ENCODE measurements around the gene ZNF575. TPM values are rescaled to one million over a fixed set of nuclear protein-coding genes. Genes with fewer than 3 reads are reported as not detected.

The ZNF575 gene
- total RNA-seq, 1 donor from 2014 or later: 0.74 TPM

GRCh38 chr19:43489310-43489709, 43.7 kb upstream of the ZNF575 start:
- TF ChIP-seq, protein P1, sequence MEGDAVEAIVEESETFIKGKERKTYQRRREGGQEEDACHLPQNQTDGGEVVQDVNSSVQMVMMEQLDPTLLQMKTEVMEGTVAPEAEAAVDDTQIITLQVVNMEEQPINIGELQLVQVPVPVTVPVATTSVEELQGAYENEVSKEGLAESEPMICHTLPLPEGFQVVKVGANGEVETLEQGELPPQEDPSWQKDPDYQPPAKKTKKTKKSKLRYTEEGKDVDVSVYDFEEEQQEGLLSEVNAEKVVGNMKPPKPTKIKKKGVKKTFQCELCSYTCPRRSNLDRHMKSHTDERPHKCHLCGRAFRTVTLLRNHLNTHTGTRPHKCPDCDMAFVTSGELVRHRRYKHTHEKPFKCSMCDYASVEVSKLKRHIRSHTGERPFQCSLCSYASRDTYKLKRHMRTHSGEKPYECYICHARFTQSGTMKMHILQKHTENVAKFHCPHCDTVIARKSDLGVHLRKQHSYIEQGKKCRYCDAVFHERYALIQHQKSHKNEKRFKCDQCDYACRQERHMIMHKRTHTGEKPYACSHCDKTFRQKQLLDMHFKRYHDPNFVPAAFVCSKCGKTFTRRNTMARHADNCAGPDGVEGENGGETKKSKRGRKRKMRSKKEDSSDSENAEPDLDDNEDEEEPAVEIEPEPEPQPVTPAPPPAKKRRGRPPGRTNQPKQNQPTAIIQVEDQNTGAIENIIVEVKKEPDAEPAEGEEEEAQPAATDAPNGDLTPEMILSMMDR (IDR thresholded peaks at IDR 0.05; ENCODE audit: unreplicated experiment): no peak
- Mint-ChIP-seq H3K27ac (no peak overlapping the region), H3K4me3 (ENCODE audit: low read depth) (no peak overlapping the region), H3K4me1 (ENCODE audit: low read depth) (no peaks in the 10 kb centered on the region), H3K9me3 (ENCODE audit: low read depth) (no peaks in the 10 kb centered on the region), H3K27me3 (no peaks in the 10 kb centered on the region), H3K36me3 (ENCODE audit: insufficient read depth) (peaks cover 1% of the 10 kb centered on the region)
- DNase-seq (ENCODE audit: low spot score, unreplicated experiment): no peak

DNA sequence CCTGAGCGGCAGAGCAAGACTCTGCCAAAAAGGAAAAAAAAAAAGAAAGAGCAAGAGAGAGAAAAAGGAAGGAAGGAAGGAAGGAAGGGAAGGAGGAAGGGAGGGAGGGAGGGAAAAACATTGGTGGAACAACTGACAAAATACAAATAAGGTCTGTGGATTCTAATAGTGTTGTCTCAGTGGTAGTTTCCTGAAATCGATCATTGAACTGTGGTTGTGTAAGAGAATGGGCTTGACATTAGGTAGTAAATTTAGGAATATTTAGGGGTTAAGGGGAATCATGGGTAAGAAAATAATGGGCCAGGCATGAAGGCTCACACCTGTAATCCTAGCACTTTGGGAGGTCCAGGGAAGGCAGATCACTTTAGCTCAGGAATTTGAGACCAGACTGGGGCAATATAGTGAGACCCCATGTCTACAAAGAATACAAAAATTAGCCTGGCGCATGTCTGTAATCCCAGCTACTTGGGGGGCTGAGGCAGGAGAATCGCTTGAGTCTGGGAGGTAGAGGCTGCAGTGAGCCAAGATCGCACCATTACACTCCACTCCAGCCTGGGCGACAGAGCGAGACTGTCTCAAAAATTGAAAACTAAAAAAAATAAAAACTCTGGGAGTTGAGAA, 42.9 kb upstream of the ZNF575 start:
- Mint-ChIP-seq H3K27me3 (no peaks in the 10 kb centered on the region), H3K4me3 (ENCODE audit: low read depth) (no peak overlapping the region), H3K36me3 (ENCODE audit: insufficient read depth) (peaks cover 5% of the 10 kb centered on the region), H3K4me1 (ENCODE audit: low read depth) (no peaks in the 10 kb centered on the region), H3K27ac (peak overlapping the region; percentile 3), H3K9me3 (ENCODE audit: low read depth) (no peaks in the 10 kb centered on the region)
- TF ChIP-seq, protein P1 (IDR thresholded peaks at IDR 0.05; ENCODE audit: unreplicated experiment): no peak
- DNase-seq (ENCODE audit: low spot score, unreplicated experiment): no peak

- DNase-seq (ENCODE audit: low spot score, unreplicated experiment): no peak
- TF ChIP-seq, protein P1 (IDR thresholded peaks at IDR 0.05; ENCODE audit: unreplicated experiment): no peak
- no peaks in the 10 kb centered on the region for H3K27me3 Mint-ChIP-seq
- H3K36me3 Mint-ChIP-seq (ENCODE audit: insufficient read depth): peaks cover 8% of the 10 kb centered on the region
- no peaks in the 10 kb centered on the region for H3K4me1 Mint-ChIP-seq (ENCODE audit: low read depth)
- no peaks in the 10 kb centered on the region for H3K9me3 Mint-ChIP-seq (ENCODE audit: low read depth)
- H3K27ac Mint-ChIP-seq: no peak overlapping the region
- H3K4me3 Mint-ChIP-seq (ENCODE audit: low read depth): no peak overlapping the region
Observed at GRCh38 chr19:43490759-43491158, 42.2 kb upstream of the ZNF575 start.

DNA sequence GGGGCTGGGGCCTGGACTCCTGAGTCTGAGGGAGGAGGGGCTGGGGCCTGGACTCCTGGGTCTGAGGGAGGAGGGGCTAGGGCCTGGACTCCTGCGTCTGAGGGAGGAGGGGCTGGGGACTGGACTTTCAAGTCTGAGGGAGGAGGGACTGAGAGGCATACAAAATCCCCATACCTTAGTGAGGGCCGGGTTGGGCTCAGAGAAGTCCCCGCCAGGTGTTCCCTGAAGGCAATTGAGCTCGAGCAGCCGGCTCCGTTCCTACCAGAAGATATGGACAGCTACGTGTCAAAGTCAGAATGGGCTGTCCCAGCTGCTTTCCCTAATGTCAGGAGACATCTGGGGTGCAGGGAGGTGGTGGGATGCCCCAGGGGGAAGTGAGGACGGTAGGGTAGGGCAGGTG, 37.9 kb upstream of the ZNF575 start:
- H3K27ac Mint-ChIP-seq: no peak overlapping the region
- no peak overlapping the region for H3K4me3 Mint-ChIP-seq (ENCODE audit: low read depth)
- H3K4me1 Mint-ChIP-seq (ENCODE audit: low read depth): peaks cover 15% of the 10 kb centered on the region
- DNase-seq (ENCODE audit: low spot score, unreplicated experiment): no peak
- peaks cover 10% of the 10 kb centered on the region for H3K36me3 Mint-ChIP-seq (ENCODE audit: insufficient read depth)
- H3K9me3 Mint-ChIP-seq (ENCODE audit: low read depth): no peaks in the 10 kb centered on the region
- H3K27me3 Mint-ChIP-seq: no peaks in the 10 kb centered on the region
- TF ChIP-seq, protein P1 (IDR thresholded peaks at IDR 0.05; ENCODE audit: unreplicated experiment): no peak

DNA sequence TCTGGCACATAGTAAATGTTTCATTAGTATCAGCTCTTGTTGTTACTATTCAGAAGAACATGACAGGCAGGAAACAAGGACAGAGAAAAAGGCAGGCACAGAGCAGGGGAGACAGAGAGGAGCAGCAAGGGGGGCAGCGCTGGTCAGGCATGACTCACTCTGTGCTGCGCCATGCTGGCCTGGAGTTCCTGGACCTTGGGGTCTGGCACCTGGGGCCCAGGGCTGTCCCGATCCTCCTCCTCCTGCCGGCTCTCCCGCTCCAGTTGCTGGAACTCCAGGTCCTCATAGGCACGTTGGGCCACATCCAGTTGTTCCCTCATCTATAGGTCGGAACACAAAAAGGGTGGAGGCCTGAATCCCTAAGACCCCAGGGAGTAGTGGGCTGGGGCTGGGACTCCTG, 36.0 kb upstream of the ZNF575 start:
- Mint-ChIP-seq H3K27ac (no peak overlapping the region), H3K36me3 (ENCODE audit: insufficient read depth) (peaks cover 11% of the 10 kb centered on the region), H3K9me3 (ENCODE audit: low read depth) (no peaks in the 10 kb centered on the region), H3K4me3 (ENCODE audit: low read depth) (no peak overlapping the region), H3K4me1 (ENCODE audit: low read depth) (peaks cover 16% of the 10 kb centered on the region), H3K27me3 (no peaks in the 10 kb centered on the region)
- DNase-seq (ENCODE audit: low spot score, unreplicated experiment): no peak
- TF ChIP-seq, protein P1 (IDR thresholded peaks at IDR 0.05; ENCODE audit: unreplicated experiment): no peak

All from progenitor cell of endocrine pancreas (in vitro differentiated cells).